NCI-H510A treated with DMSO at 0.1 percent for 48 hours (cell line): ENCODE measurements around the gene C22orf39.

Experiments
- DNase-seq: peaks from one replicate; lab custom pipeline; 2025; lab: John Stamatoyannopoulos, UW

The C22orf39 gene

DNA sequence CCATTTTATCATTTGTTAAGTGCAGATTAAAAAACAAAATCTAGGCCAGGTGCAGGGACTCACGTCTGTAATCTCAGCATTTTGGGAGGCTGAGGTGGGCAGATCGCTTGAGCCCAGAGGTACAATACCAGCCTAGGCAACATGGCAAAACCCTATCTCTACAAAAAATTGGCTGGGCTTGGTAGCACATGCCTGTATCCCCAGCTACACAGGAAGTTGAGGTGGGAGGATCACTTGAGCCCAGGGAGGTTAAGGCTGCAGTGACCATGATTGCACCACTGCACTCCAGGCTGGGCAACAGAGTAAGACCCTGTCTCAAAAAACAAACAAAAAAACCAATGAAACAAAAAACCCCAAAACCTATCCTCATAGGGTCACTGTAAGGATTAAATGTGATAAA lies 48.9 kb downstream of the C22orf39 start:
- no peak for DNase-seq

DNA sequence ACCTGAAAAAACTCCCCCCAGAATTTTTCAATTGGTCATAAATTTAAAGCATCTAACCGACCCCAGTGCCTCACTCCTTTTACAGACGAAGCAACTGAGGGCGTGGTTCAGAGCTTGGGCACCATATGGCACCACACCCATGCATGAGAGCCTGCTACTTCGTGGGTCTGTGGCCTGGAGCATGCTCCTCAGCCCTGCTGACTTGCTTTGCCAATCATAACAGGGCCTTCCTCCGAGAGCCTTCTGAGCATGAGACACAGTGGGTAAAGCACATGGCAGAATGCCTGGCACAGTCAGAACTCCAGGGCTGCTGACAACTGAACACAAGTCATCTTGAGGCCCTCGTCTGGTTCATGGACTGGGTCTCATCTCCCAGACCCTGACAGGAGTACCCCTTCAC lies 49.3 kb downstream of the C22orf39 start:
- DNase-seq = no peak

DNA sequence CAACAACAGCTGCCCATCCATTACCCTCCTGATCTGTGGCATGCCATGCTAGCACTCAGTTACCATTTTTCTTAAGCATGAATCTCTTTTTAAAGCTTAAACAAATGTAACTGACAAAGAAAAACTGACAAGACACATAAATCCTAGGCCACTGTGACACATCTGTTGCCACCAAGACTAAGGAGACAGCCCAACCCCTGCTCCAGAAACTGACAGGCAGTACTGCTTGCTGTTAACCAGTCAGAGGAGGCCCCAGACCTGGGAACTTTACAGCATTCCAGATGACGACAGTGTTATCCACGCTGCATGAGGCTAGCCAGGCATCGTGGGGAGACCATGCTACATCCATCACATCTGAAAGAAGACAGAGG lies 49.8 kb downstream of the C22orf39 start:
- DNase-seq = no peak

DNA sequence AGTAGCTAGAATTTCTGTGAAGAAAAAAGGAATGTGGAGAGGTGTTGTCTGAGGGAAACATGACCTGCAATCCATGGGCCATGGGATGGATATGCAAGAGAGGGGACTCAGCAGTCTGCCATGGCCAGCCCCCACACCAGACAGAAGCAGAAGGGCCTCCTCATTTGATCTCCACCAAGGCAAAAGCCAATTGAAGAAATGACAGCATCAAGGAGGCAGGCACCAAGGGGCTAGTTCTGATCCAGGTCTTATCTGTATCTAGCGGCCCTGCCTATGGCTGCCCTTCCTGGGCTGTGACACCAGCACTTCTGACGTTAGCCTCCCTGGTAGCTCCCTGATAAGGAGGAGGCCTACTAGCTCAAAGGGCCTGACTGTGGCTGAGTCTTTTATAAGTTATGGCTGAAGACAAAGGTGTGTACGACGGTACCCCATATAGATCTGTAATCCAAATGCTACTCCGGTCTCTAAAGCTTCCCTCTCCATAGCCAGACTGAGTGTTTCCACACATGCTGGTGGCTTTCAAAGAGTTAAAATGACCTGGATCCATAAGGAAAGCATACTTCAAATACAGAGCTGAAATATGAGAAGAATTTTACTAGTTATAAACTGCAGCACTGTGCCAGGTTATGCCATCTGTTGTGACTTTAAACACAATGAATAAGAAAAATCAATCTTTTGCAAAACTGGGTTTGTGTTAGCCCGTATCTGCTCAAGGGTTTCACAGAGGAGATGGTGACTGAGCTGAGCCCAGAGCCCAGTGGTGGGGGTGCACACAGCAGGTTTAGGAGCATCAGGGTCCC lies 50.4 kb downstream of the C22orf39 start:
- DNase-seq = no peak

DNA sequence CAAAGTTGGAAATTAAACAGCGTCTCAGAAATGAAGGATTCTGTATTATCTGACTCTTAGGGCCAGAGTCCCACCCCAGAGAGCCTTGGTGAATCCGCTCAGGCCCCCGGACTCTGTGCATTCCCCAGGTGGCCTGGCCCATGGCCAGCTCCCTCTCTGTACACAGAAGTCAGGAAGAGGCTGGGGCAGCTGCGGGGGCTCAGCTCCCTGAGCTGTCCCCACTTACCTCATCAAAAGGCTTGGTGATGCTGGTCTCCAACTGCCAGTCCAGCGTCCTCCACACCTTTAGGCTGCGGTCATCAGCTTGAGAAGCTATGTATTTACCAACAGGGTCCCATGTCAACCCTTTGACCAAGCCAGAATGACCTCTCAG lies 51.0 kb downstream of the C22orf39 start:
- DNase-seq = no peak

DNA sequence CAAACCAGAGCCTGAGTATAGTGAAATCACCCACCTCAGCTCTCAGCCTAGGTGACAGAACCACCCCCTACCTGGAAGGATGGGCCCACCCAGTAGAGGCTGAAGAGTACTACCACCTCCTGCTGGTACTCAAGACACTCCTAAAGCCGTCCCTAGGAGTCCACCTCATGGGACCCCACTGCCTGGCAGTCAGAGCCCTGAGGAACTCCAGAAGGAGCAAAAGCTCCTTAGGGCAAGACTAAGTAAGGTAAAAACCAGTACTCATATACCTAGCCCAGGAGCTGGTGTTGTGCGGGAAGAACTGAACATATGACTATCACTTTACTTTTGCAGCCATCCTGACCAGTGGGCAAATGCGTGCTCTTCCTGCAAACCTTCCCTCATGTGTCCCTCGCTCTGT lies 52.2 kb downstream of the C22orf39 start:
- DNase-seq = no peak

DNA sequence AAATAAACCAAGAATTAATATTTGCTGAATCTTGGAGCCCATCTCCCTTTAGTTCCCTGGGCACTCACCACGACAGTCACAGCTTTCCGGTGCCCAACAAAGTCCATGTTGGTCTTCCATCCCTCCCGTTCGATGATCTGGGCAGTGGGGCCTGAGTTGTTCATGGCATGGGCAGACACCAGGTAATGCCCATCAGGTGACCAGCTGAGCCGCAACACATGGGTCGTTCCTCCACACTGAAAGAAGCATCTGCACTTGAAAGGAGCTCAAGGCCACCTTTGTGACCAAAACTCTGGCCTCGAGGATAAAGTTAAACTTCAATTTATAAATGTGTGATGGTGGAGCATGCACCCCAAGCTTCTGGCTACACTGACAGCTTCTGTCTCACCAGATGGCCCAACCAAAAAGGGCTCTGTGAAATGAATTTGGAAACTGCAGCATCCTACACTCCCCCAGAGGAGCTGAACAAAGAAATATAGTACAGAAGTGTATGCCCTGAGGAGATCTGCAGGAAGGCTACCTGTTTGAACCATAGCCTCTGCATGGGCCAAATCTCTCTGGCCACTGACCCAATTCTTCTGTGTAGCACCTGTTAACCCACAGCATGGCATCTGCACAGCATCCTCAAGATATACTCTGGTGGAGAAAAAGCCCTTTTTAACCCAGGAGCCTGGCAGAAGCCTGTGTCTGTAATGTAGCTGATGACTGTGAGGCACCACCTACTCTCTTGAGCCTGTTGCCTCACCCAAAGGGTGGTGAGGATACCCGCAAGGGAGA lies 53.0 kb downstream of the C22orf39 start:
- DNase-seq = no peak

DNA sequence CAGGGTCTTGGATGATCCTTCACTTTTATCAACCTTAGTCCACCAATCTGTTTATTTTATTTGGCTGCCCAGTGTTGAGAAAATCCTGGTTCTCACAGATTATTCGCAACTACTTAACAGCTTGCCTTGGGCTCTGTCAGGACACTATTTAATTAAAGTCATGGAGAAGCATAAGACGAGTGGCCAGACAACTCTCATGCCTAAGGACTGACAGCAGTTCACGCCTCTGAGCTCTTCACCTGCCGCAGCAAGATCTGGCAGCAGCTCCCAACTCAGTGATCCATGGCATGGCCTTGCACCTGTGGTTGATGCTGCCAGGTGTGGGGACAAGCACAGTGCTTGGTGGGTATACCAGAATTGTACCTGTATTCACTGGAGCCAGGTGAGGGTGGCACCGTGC lies 53.8 kb downstream of the C22orf39 start:
- peak; percentile 12 for DNase-seq
